Uterus (tissue), 2 donors: Measurements from ENCODE around the gene CMTM7.

Source experiments
- CTCF ChIP-seq, 4 experiments: fragments of 200-600 bp in 2 of 4; fragments of 450-650 bp in 2 of 4; sonication (generic) in 2 of 4; IDR thresholded peaks; one replicate each; pipeline ENCODE4 v1.5.1; 2016 to 2019; ENCODE audit warnings: antibody characterized with exemption in 4 of 4, mild to moderate bottlenecking in 2 of 4, moderate library complexity in 1 of 4
- POLR2A ChIP-seq, 2 donors: fragments of 450-650 bp; IDR thresholded peaks; one replicate each; pipeline ENCODE4 v1.6.1; 2016; ENCODE audit warnings: antibody characterized with exemption in 2 of 2, mild to moderate bottlenecking in 1 of 2, moderate library complexity in 1 of 2

DNA sequence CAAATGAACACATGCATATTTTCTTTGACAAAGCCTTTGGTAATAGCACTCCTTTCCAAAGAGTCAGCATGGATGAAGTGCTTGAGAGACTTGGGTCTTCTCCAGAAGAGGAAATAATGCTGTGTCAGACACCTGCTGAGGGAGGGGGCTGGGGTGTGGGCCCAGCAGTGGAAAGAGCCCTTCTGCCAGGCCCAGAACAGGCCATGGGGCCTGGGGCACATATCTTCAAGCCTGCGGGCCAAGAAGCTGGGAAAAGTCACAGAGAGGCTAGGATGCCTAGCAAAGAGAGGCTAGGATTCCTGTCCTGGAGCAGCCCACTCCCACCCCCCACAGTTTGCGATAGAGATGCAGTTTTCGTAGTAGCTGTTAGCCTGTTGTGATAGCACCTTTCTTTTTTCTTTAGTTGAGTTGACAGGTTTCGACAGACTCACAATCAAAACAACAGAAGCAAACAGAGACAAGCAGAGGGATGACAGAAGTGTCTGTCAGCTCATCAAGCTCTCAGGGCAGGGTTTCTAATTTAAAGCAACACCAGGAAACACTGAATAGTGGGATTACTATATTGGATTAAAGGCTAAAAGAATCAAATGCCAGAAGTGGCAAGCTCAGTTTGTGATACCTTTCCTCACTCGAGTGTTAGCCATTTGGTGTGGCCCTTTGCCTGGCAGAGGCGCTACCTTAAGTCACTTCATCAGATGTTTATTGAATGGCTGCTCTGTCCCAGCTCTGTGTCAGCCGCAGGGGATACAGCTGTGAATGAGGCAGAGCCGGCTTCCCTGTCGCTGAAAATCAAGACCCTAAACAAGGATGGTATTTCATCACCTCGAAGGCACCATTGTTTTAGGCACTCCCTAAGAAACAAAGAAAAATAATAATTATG, 19.0 kb downstream of the CMTM7 start:
- TF ChIP-seq CTCF (IDR thresholded peaks at IDR 0.05) (no peak), POLR2A (IDR thresholded peaks at IDR 0.05) (no peak)
